ENCODE data around the gene NADK.

NADK gene

GRCh38 chr1:1777950-1778662 lies at the start of gene NADK:
Gene NADK (minus strand): TSS chr1:1778470. CDS start chr1:1765406, 13,064 bp downstream.
- peak; percentile 48 for DNase-seq

GRCh38 chr1:1827089-1827848 lies 49.0 kb upstream of the NADK start:
- DNase-seq = no peak

GRCh38 chr1:1826356-1827088 lies 48.3 kb upstream of the NADK start:
- DNase-seq = no peak

GRCh38 chr1:1825217-1825616 lies 46.9 kb upstream of the NADK start:
- no peak for DNase-seq

GRCh38 chr1:1819762-1820161 lies 41.5 kb upstream of the NADK start:
- no peak for DNase-seq

GRCh38 chr1:1817221-1817620 lies 39.0 kb upstream of the NADK start:
- DNase-seq = no peak

GRCh38 chr1:1815606-1816281 lies 37.5 kb upstream of the NADK start:
- no peak for DNase-seq

- no peak for DNase-seq
Observed at GRCh38 chr1:1809489-1809888, 31.2 kb upstream of the NADK start.

- DNase-seq = no peak
Observed at GRCh38 chr1:1808206-1808605, 29.9 kb upstream of the NADK start.

GRCh38 chr1:1806890-1807289 lies 28.6 kb upstream of the NADK start:
- no peak for DNase-seq

- DNase-seq = no peak
Observed at GRCh38 chr1:1804301-1804700, 26.0 kb upstream of the NADK start.

GRCh38 chr1:1802871-1803270 lies 24.6 kb upstream of the NADK start:
- DNase-seq = no peak

- no peak for DNase-seq
Observed at GRCh38 chr1:1799716-1800115, 21.4 kb upstream of the NADK start.

GRCh38 chr1:1797731-1798341 lies 19.6 kb upstream of the NADK start:
- no peak for DNase-seq

GRCh38 chr1:1796466-1796865 lies 18.2 kb upstream of the NADK start:
- no peak for DNase-seq

GRCh38 chr1:1794999-1795398 lies 16.7 kb upstream of the NADK start:
- no peak for DNase-seq

- no peak for DNase-seq
Observed at GRCh38 chr1:1793481-1794244, 15.4 kb upstream of the NADK start.

- DNase-seq = peak; percentile 6
Observed at GRCh38 chr1:1788646-1789431, 10.6 kb upstream of the NADK start.

- no peak for DNase-seq
Observed at GRCh38 chr1:1788136-1788535, 9.9 kb upstream of the NADK start.

- DNase-seq = no peak
Observed at GRCh38 chr1:1786836-1787605, 8.8 kb upstream of the NADK start.
